Naive B cell (primary cell): ENCODE data around the gene SRRM1. TPM values are rescaled to one million over a fixed set of nuclear protein-coding genes. Genes with fewer than 3 reads are reported as not detected.

Experiments used
- ATAC-seq, 2 donors: fragments of 150-1000 bp; cut with Tn5 transposase; 2 replicates each; pipeline ENCODE4 v1.10.0; 2021; ENCODE audit warnings: low read depth in 2 of 2, mild to moderate bottlenecking in 2 of 2, moderate library complexity in 2 of 2
- DNase-seq: peaks from one replicate; pipeline ENCODE4 v3.0.0; 2022
- H3K27ac Mint-ChIP-seq, 6 donors: one replicate each; pipeline ENCODE4 v1.8.0; 2020 to 2022; ENCODE audit warnings: mild to moderate bottlenecking in 6 of 6, mixed read lengths in 6 of 6, moderate library complexity in 5 of 6, inconsistent platforms in 2 of 6
- H3K27me3 Mint-ChIP-seq, 3 donors: one replicate each; pipeline ENCODE4 v1.8.0; 2021 to 2022; ENCODE audit warnings: mixed read lengths in 3 of 3, mild to moderate bottlenecking in 1 of 3
- H3K36me3 Mint-ChIP-seq, 2 donors: one replicate each; pipeline ENCODE4 v1.8.0; 2020 to 2022; ENCODE audit warnings: mixed read lengths in 2 of 2, inconsistent platforms in 1 of 2, mild to moderate bottlenecking in 1 of 2
- H3K4me1 Mint-ChIP-seq, 3 donors: one replicate each; pipeline ENCODE4 v1.8.0; 2020 to 2022; ENCODE audit warnings: mixed read lengths in 3 of 3, inconsistent platforms in 1 of 3, mild to moderate bottlenecking in 1 of 3, moderate library complexity in 1 of 3
- H3K4me3 Mint-ChIP-seq, 8 donors: one replicate each; pipeline ENCODE4 v1.8.0; 2020 to 2022; ENCODE audit warnings: mild to moderate bottlenecking in 8 of 8, mixed read lengths in 8 of 8, moderate library complexity in 8 of 8, inconsistent platforms in 2 of 8
- H3K9me3 Mint-ChIP-seq, 7 donors: one replicate each; pipeline ENCODE4 v1.8.0; 2020 to 2022; ENCODE audit warnings: mixed read lengths in 7 of 7, mild to moderate bottlenecking in 5 of 7, inconsistent platforms in 2 of 7, moderate library complexity in 1 of 7
- polyA plus RNA-seq, 6 donors: library from polyadenylated mRNA; unstranded; fragments of 300-500 nt; fragmentation: Illumina TruSeq; gene quantifications; one replicate each; pipeline ENCODE4 v1.2.3, GENCODE V29; 2021; ENCODE audit warnings: low read depth in 6 of 6

SRRM1 gene
- polyA plus RNA-seq, 6 donors from 2014 or later = 74.8 to 251 (median 144) TPM

GRCh38 chr1:24622218-24622617, 20.9 kb upstream of the SRRM1 start:
- Mint-ChIP-seq H3K27ac (peak overlapping the region in 3 of 6 donors; percentile 19 to 86 (median 65)), H3K9me3 (no peaks in the 10 kb centered on the region), H3K4me3 (no peak overlapping the region), H3K36me3 (peaks cover 3 to 7% of the 10 kb centered on the region in 2 donors), H3K27me3 (peaks cover 23 to 43% (median 38%) of the 10 kb centered on the region in 3 donors), H3K4me1 (no peaks in the 10 kb centered on the region)
- DNase-seq (no peak), ATAC-seq (no peak)

GRCh38 chr1:24632832-24633175, 10.3 kb upstream of the SRRM1 start:
- DNase-seq = no peak
- Mint-ChIP-seq H3K27me3 (peaks cover 8 to 19% (median 17%) of the 10 kb centered on the region in 3 donors), H3K4me1 (peaks cover 3 to 5% (median 5%) of the 10 kb centered on the region in 3 donors), H3K4me3 (no peak overlapping the region), H3K36me3 (no peaks in the 10 kb centered on the region), H3K27ac (no peak overlapping the region), H3K9me3 (no peaks in the 10 kb centered on the region)
- ATAC-seq = no peak

- no peaks in the 10 kb centered on the region for H3K9me3 Mint-ChIP-seq
- H3K4me3 Mint-ChIP-seq = peak overlapping the region in 1 of 8 donors; percentile 0
- H3K36me3 Mint-ChIP-seq = no peaks in the 10 kb centered on the region
- H3K27me3 Mint-ChIP-seq = peaks cover 8 to 13% (median 8%) of the 10 kb centered on the region in 3 donors
- ATAC-seq (peak; percentile 80 to 90), DNase-seq (peak; percentile 36)
- H3K4me1 Mint-ChIP-seq = peaks cover 3 to 5% (median 5%) of the 10 kb centered on the region in 3 donors
- H3K27ac Mint-ChIP-seq = no peak overlapping the region
These were observed 7.8 kb upstream of the SRRM1 start for GRCh38 chr1:24635195-24635843.

GRCh38 chr1:24636661-24637357, 6.3 kb upstream of the SRRM1 start:
- DNase-seq = no peak
- ATAC-seq = no peak
- Mint-ChIP-seq H3K27me3 (peaks cover 0 to 8% (median 4%) of the 10 kb centered on the region in 3 donors), H3K4me1 (peaks cover 10 to 15% (median 12%) of the 10 kb centered on the region in 3 donors), H3K9me3 (no peaks in the 10 kb centered on the region), H3K4me3 (peak overlapping the region in 1 of 8 donors; percentile 4), H3K27ac (peak overlapping the region in 1 of 6 donors; percentile 36), H3K36me3 (no peaks in the 10 kb centered on the region)

- Mint-ChIP-seq H3K4me3 (peak overlapping the region in 3 of 8 donors; percentile 35 to 93 (median 47)), H3K36me3 (no peaks in the 10 kb centered on the region), H3K4me1 (peaks cover 16 to 22% (median 19%) of the 10 kb centered on the region in 3 donors), H3K9me3 (no peaks in the 10 kb centered on the region), H3K27me3 (peaks cover 0 to 8% (median 4%) of the 10 kb centered on the region in 3 donors), H3K27ac (peak overlapping the region in 2 of 6 donors; percentile 13 to 19)
- no peak for ATAC-seq
- no peak for DNase-seq
These were observed 4.0 kb upstream of the SRRM1 start for GRCh38 chr1:24639094-24639493.

- no peak for DNase-seq
- Mint-ChIP-seq H3K27me3 (peaks cover 0 to 8% (median 4%) of the 10 kb centered on the region in 3 donors), H3K27ac (peak overlapping the region in 2 of 6 donors; percentile 13 to 54), H3K4me3 (peak overlapping the region in 3 of 8 donors; percentile 2 to 93 (median 47)), H3K4me1 (peaks cover 22 to 30% (median 27%) of the 10 kb centered on the region in 3 donors), H3K36me3 (no peaks in the 10 kb centered on the region), H3K9me3 (no peaks in the 10 kb centered on the region)
- ATAC-seq = no peak
These were observed 3.2 kb upstream of the SRRM1 start for GRCh38 chr1:24639881-24640280.

- H3K9me3 Mint-ChIP-seq = no peaks in the 10 kb centered on the region
- H3K27me3 Mint-ChIP-seq = peaks cover 0 to 8% (median under 1%) of the 10 kb centered on the region in 3 donors
- DNase-seq = no peak
- no peak for ATAC-seq
- H3K4me3 Mint-ChIP-seq = peak overlapping the region in 7 of 8 donors; percentile 32 to 98 (median 61)
- H3K27ac Mint-ChIP-seq = peak overlapping the region in 3 of 6 donors; percentile 54 to 100 (median 97)
- peaks cover 23 to 30% (median 27%) of the 10 kb centered on the region in 3 donors for H3K4me1 Mint-ChIP-seq
- no peaks in the 10 kb centered on the region for H3K36me3 Mint-ChIP-seq
These were observed 2.8 kb upstream of the SRRM1 start for GRCh38 chr1:24640288-24640687.

- Mint-ChIP-seq H3K36me3 (peaks cover 0 to under 1% of the 10 kb centered on the region in 2 donors), H3K27me3 (no peaks in the 10 kb centered on the region), H3K9me3 (no peaks in the 10 kb centered on the region), H3K4me3 (peak overlapping the region; percentile 86 to 98 (median 97)), H3K27ac (peak overlapping the region; percentile 97 to 100 (median 100)), H3K4me1 (peaks cover 23 to 34% (median 33%) of the 10 kb centered on the region in 3 donors)
- ATAC-seq (no peak), DNase-seq (peak; percentile 31)
These were observed 1.4 kb upstream of the SRRM1 start for GRCh38 chr1:24641646-24642151.

GRCh38 chr1:24643363-24644099, 429 bp downstream of the SRRM1 start:
- Mint-ChIP-seq H3K27ac (peak overlapping the region; percentile 88 to 100 (median 92)), H3K4me1 (peaks cover 27 to 39% (median 38%) of the 10 kb centered on the region in 3 donors), H3K4me3 (peak overlapping the region; percentile 86 to 98 (median 97)), H3K27me3 (no peaks in the 10 kb centered on the region), H3K9me3 (no peaks in the 10 kb centered on the region), H3K36me3 (peaks cover 0 to 19% of the 10 kb centered on the region in 2 donors)
- ATAC-seq (peak; percentile 9 to 11), DNase-seq (no peak)

- Mint-ChIP-seq H3K4me1 (peaks cover 27 to 39% (median 38%) of the 10 kb centered on the region in 3 donors), H3K9me3 (no peaks in the 10 kb centered on the region), H3K27me3 (no peaks in the 10 kb centered on the region), H3K4me3 (peak overlapping the region; percentile 86 to 98 (median 97)), H3K27ac (peak overlapping the region; percentile 30 to 97 (median 88)), H3K36me3 (peaks cover 0 to 19% of the 10 kb centered on the region in 2 donors)
- DNase-seq (no peak), ATAC-seq (no peak)
These were observed 940 bp downstream of the SRRM1 start for GRCh38 chr1:24644100-24644384.

GRCh38 chr1:24648919-24649318, 5.8 kb downstream of the SRRM1 start:
- no peaks in the 10 kb centered on the region for H3K27me3 Mint-ChIP-seq
- ATAC-seq (no peak), DNase-seq (no peak)
- H3K36me3 Mint-ChIP-seq = peaks cover 12 to 38% of the 10 kb centered on the region in 2 donors
- H3K4me1 Mint-ChIP-seq = peaks cover 15 to 25% (median 25%) of the 10 kb centered on the region in 3 donors
- H3K27ac Mint-ChIP-seq = no peak overlapping the region
- peak overlapping the region in 1 of 8 donors; percentile 45 for H3K4me3 Mint-ChIP-seq
- no peaks in the 10 kb centered on the region for H3K9me3 Mint-ChIP-seq

- DNase-seq (no peak), ATAC-seq (no peak)
- no peaks in the 10 kb centered on the region for H3K27me3 Mint-ChIP-seq
- no peak overlapping the region for H3K27ac Mint-ChIP-seq
- no peak overlapping the region for H3K4me3 Mint-ChIP-seq
- H3K9me3 Mint-ChIP-seq = no peaks in the 10 kb centered on the region
- H3K36me3 Mint-ChIP-seq = peaks cover 12 to 54% of the 10 kb centered on the region in 2 donors
- H3K4me1 Mint-ChIP-seq = peaks cover 3 to 9% (median 5%) of the 10 kb centered on the region in 3 donors
These were observed 9.3 kb downstream of the SRRM1 start for GRCh38 chr1:24652382-24652781.

GRCh38 chr1:24654010-24654409, 10.9 kb downstream of the SRRM1 start:
- no peaks in the 10 kb centered on the region for H3K9me3 Mint-ChIP-seq
- ATAC-seq (no peak), DNase-seq (no peak)
- H3K36me3 Mint-ChIP-seq = peaks cover 12 to 46% of the 10 kb centered on the region in 2 donors
- peaks cover 5 to 13% (median 5%) of the 10 kb centered on the region in 3 donors for H3K4me1 Mint-ChIP-seq
- H3K27ac Mint-ChIP-seq = no peak overlapping the region
- no peak overlapping the region for H3K4me3 Mint-ChIP-seq
- no peaks in the 10 kb centered on the region for H3K27me3 Mint-ChIP-seq
